HepG2 (cell line): ENCODE data around the gene DPP6. TPM values are rescaled to one million over a fixed set of nuclear protein-coding genes. Genes with fewer than 3 reads are reported as not detected.

ENCODE experiments used
- EEA1 ChIP-seq: sonication (generic); formaldehyde crosslinking; IDR thresholded peaks from 2 replicates; pipeline ENCODE4 v1.5.1; 2020; ENCODE audit warnings: mild to moderate bottlenecking, missing genetic modification reagents, borderline replicate concordance
- FOSL1 ChIP-seq: sonication (generic); formaldehyde crosslinking; IDR thresholded peaks from 2 replicates; pipeline ENCODE4 v1.9.0; 2021; ENCODE audit warnings: missing genetic modification reagents, borderline replicate concordance
- FOXO1 ChIP-seq: sonication (generic); formaldehyde crosslinking; IDR thresholded peaks from 2 replicates; pipeline ENCODE4 v1.4.0; 2020; ENCODE audit warnings: missing genetic modification reagents
- MBNL3 ChIP-seq: fragments of 250-450 bp; sonication (Bioruptor Pico); conservative IDR thresholded peaks from 2 replicates; pipeline ENCODE4 v1.8.0; 2022; ENCODE audit warnings: mild to moderate bottlenecking, inconsistent platforms
- SOX13 ChIP-seq, 3 experiments: fragments of 450-650 bp in 1 of 3; sonication (generic) in 1 of 3; formaldehyde crosslinking in 1 of 3; IDR thresholded peaks in 2 of 3; conservative IDR thresholded peaks in 1 of 3; 2 replicates each; pipeline versions ENCODE4 v1.5.0 to v1.6.1; 2016 to 2020; ENCODE audit warnings: antibody characterized with exemption in 1 of 3, mild to moderate bottlenecking in 1 of 3, missing compliant biosample characterization in 1 of 3, missing genetic modification reagents in 1 of 3, moderate library complexity in 1 of 3
- ZNF326 ChIP-seq: sonication (generic); formaldehyde crosslinking; IDR thresholded peaks from 2 replicates; pipeline ENCODE4 v1.4.0; 2020; ENCODE audit warnings: missing genetic modification reagents, borderline replicate concordance
- ZNF772 ChIP-seq: sonication (generic); formaldehyde crosslinking; IDR thresholded peaks from 2 replicates; pipeline ENCODE4 v1.5.0; 2020; ENCODE audit warnings: mild to moderate bottlenecking, missing genetic modification reagents
- polyA plus RNA-seq, 8 experiments: library from polyadenylated mRNA; depleted of rRNA in 3 of 8; stranded (reverse) in 7 of 8; unstranded in 1 of 8; fragments of >200 nt; fragmentation: Illumina TruSeq in 4 of 8; extraction: Trizol in 4 of 8; gene quantifications; 2 replicates each; pipeline versions ENCODE4 v1.2.1 to v1.2.3, GENCODE V29; 2011 to 2016; ENCODE audit warnings: low read depth in 4 of 8, missing spikeins in 1 of 8, mixed read lengths in 1 of 8; ENCODE audit not compliant: insufficient read depth in 1 of 8
- total RNA-seq, 5 experiments: library from RNA; depleted of rRNA; stranded (reverse); fragments of >200 nt; fragmentation: Illumina TruSeq; extraction: Trizol; gene quantifications; 2 replicates each; pipeline ENCODE4 v1.2.3, GENCODE V29; 2016; ENCODE audit warnings: low read depth in 1 of 5
- TF ChIP-seq, protein P1 (sequence below): IDR thresholded peaks from 2 replicates; pipeline ENCODE4 v1.6.1; 2016; ENCODE audit warnings: low read depth, missing genetic modification reagents, missing compliant biosample characterization
- TF ChIP-seq, protein P2 (sequence below): sonication (generic); formaldehyde crosslinking; IDR thresholded peaks from 2 replicates; pipeline ENCODE4 v1.5.1; 2020; ENCODE audit warnings: mild to moderate bottlenecking, missing genetic modification reagents, moderate library complexity
- TF ChIP-seq, protein P3 (sequence below): sonication (generic); formaldehyde crosslinking; IDR thresholded peaks from 2 replicates; pipeline ENCODE4 v1.5.0; 2020; ENCODE audit warnings: missing genetic modification reagents, mild to moderate bottlenecking, borderline replicate concordance
- TF ChIP-seq, protein P4 (sequence below): conservative IDR thresholded peaks from 2 replicates; pipeline ENCODE4 v1.6.1; 2018; ENCODE audit warnings: missing genetic modification reagents
- TF ChIP-seq, protein P5 (sequence below): sonication (generic); formaldehyde crosslinking; conservative IDR thresholded peaks from 2 replicates; pipeline ENCODE4 v1.8.0; 2022; ENCODE audit warnings: missing genetic modification reagents
- TF ChIP-seq, protein P6 (sequence below): sonication (generic); formaldehyde crosslinking; IDR thresholded peaks from 2 replicates; pipeline ENCODE4 v1.4.0; 2020; ENCODE audit warnings: mild to moderate bottlenecking, missing genetic modification reagents, borderline replicate concordance

The DPP6 gene
- total and polyA plus RNA-seq, 2 of the 13 experiments (the other 11 are each of a cell fraction or from before 2014, with no cell fraction given), result not detected

DNA sequence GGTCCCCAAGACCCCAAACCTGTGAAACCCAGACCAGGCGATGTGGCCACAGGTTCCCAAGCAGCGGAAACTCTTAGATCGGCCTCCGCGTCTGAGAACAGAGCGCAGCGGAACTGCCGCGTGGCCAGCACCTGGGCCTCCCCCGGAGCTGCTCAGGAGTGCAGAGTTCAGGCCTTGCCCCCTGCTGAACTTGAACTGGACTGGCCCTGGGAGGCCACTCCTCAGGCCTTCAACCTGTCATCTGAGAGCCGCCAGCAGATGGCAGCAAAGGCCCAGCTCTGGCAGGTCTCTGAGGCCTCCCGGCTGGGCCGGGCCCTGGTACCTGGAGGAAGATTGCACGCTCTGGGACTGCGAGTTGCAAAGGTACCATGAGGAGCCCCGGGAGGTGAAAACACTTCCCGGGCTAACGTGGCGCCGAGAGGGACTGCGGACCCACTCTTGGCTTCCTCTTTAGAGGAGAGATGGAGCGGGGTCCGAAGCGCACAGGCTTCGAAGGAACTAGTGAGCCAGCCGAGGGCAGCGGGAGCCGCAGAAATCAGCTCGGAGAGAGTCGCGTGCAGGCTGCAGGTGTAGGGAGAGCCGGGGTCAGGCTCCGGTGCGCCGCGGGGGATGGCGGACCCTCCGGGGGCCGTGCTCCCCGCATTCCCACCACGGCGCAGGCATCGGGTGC, 861.6 kb downstream of the DPP6 start (continued):
- no peak for TF ChIP-seq FOSL1 (CRISPR knock-in tag)
- peak; percentile 79 for TF ChIP-seq ZNF772 (CRISPR knock-in tag)
- no peak for TF ChIP-seq EEA1 (CRISPR knock-in tag)
- TF ChIP-seq, protein P1, sequence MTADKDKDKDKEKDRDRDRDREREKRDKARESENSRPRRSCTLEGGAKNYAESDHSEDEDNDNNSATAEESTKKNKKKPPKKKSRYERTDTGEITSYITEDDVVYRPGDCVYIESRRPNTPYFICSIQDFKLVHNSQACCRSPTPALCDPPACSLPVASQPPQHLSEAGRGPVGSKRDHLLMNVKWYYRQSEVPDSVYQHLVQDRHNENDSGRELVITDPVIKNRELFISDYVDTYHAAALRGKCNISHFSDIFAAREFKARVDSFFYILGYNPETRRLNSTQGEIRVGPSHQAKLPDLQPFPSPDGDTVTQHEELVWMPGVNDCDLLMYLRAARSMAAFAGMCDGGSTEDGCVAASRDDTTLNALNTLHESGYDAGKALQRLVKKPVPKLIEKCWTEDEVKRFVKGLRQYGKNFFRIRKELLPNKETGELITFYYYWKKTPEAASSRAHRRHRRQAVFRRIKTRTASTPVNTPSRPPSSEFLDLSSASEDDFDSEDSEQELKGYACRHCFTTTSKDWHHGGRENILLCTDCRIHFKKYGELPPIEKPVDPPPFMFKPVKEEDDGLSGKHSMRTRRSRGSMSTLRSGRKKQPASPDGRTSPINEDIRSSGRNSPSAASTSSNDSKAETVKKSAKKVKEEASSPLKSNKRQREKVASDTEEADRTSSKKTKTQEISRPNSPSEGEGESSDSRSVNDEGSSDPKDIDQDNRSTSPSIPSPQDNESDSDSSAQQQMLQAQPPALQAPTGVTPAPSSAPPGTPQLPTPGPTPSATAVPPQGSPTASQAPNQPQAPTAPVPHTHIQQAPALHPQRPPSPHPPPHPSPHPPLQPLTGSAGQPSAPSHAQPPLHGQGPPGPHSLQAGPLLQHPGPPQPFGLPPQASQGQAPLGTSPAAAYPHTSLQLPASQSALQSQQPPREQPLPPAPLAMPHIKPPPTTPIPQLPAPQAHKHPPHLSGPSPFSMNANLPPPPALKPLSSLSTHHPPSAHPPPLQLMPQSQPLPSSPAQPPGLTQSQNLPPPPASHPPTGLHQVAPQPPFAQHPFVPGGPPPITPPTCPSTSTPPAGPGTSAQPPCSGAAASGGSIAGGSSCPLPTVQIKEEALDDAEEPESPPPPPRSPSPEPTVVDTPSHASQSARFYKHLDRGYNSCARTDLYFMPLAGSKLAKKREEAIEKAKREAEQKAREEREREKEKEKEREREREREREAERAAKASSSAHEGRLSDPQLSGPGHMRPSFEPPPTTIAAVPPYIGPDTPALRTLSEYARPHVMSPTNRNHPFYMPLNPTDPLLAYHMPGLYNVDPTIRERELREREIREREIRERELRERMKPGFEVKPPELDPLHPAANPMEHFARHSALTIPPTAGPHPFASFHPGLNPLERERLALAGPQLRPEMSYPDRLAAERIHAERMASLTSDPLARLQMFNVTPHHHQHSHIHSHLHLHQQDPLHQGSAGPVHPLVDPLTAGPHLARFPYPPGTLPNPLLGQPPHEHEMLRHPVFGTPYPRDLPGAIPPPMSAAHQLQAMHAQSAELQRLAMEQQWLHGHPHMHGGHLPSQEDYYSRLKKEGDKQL (CRISPR knock-in tag), result no peak
- TF ChIP-seq, protein P2, sequence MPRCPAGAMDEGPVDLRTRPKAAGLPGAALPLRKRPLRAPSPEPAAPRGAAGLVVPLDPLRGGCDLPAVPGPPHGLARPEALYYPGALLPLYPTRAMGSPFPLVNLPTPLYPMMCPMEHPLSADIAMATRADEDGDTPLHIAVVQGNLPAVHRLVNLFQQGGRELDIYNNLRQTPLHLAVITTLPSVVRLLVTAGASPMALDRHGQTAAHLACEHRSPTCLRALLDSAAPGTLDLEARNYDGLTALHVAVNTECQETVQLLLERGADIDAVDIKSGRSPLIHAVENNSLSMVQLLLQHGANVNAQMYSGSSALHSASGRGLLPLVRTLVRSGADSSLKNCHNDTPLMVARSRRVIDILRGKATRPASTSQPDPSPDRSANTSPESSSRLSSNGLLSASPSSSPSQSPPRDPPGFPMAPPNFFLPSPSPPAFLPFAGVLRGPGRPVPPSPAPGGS (CRISPR knock-in tag), result 0 out of 2 replicates have a peak, but pooled peaks have one; percentile 68
- TF ChIP-seq, protein P3, sequence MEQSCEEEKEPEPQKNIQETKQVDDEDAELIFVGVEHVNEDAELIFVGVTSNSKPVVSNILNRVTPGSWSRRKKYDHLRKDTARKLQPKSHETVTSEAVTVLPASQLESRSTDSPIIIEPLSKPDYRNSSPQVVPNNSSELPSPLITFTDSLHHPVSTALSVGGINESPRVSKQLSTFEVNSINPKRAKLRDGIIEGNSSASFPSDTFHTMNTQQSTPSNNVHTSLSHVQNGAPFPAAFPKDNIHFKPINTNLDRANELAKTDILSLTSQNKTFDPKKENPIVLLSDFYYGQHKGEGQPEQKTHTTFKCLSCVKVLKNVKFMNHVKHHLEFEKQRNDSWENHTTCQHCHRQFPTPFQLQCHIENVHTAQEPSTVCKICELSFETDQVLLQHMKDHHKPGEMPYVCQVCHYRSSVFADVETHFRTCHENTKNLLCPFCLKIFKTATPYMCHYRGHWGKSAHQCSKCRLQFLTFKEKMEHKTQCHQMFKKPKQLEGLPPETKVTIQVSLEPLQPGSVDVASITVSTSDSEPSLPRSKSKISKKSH (CRISPR knock-in tag), result peak; percentile 68; the same call in 1 of the 2 replicates
- TF ChIP-seq, protein P4, sequence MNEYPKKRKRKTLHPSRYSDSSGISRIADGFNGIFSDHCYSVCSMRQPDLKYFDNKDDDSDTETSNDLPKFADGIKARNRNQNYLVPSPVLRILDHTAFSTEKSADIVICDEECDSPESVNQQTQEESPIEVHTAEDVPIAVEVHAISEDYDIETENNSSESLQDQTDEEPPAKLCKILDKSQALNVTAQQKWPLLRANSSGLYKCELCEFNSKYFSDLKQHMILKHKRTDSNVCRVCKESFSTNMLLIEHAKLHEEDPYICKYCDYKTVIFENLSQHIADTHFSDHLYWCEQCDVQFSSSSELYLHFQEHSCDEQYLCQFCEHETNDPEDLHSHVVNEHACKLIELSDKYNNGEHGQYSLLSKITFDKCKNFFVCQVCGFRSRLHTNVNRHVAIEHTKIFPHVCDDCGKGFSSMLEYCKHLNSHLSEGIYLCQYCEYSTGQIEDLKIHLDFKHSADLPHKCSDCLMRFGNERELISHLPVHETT, result no peak
- no peak for TF ChIP-seq MBNL3 (CRISPR knock-in tag)
- TF ChIP-seq FOXO1 (CRISPR knock-in tag), result peak; percentile 42; the same call in 1 of the 2 replicates
- no peak for TF ChIP-seq ZNF326 (CRISPR knock-in tag)
- TF ChIP-seq, protein P5, sequence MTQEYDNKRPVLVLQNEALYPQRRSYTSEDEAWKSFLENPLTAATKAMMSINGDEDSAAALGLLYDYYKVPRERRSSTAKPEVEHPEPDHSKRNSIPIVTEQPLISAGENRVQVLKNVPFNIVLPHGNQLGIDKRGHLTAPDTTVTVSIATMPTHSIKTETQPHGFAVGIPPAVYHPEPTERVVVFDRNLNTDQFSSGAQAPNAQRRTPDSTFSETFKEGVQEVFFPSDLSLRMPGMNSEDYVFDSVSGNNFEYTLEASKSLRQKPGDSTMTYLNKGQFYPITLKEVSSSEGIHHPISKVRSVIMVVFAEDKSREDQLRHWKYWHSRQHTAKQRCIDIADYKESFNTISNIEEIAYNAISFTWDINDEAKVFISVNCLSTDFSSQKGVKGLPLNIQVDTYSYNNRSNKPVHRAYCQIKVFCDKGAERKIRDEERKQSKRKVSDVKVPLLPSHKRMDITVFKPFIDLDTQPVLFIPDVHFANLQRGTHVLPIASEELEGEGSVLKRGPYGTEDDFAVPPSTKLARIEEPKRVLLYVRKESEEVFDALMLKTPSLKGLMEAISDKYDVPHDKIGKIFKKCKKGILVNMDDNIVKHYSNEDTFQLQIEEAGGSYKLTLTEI (CRISPR knock-in tag), result no peak
- TF ChIP-seq, protein P6, sequence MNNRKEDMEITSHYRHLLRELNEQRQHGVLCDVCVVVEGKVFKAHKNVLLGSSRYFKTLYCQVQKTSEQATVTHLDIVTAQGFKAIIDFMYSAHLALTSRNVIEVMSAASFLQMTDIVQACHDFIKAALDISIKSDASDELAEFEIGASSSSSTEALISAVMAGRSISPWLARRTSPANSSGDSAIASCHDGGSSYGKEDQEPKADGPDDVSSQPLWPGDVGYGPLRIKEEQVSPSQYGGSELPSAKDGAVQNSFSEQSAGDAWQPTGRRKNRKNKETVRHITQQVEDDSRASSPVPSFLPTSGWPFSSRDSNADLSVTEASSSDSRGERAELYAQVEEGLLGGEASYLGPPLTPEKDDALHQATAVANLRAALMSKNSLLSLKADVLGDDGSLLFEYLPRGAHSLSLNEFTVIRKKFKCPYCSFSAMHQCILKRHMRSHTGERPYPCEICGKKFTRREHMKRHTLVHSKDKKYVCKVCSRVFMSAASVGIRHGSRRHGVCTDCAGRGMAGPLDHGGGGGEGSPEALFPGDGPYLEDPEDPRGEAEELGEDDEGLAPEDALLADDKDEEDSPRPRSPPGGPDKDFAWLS (CRISPR knock-in tag), result no peak
- no peak for TF ChIP-seq SOX13 (IDR thresholded peaks at IDR 0.05)
- TF ChIP-seq SOX13 (CRISPR knock-in tag; conservative IDR thresholded peaks at IDR 0.05 in 1 of 2, IDR thresholded peaks at IDR 0.05 in 1 of 2), result peak in 1 of 2 experiments; percentile 61; a peak in 1 of 4 replicates
